ENCODE data around the gene TP53AIP1.

The TP53AIP1 gene

DNA sequence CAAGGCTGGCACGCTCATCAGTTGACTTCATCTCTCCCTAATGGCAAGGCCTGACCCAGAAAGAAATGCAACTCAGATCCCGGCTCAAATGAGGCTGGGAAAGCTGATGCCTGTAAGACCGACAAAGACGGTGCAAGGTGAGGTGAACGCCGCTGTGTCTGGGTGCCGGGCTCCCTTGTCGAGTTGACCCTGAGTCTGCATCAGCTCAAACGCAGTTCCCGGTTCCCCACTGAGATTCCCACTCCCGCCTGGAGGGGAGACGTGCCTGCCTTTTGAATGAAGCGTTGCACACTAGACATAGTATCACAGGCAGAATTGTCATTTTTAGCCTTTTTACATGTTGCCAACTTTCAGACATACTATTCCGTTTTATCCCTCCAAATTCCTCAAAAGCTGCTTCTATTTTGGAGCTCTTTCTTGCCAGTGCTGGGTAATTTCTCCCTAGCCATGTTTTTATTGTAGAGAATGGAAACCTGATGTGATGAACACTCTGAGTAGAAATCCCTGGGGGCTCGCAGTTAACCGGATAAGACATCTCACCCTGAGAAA, 831 bp upstream of the TP53AIP1 start:
- DNase-seq (ENCODE audit: low read depth) = no peak

DNA sequence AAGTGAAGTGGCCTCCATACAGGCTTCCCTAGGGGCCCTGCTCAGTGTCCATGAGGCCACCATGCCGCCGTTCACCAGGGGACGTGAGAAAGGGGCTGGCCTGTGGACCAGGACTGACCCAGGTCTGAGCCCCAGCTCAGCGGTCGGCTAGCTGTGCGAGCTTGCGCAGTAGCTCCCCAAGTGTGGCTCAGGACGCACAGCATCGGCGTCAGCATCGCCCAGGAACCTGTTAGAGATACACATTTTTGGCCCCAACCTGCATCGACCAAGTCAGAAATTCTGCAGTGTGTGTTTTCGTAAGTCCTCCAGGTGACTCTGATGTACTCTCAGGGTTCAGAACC, 429 bp downstream of the TP53AIP1 start:
- DNase-seq (ENCODE audit: low read depth) = no peak

DNA sequence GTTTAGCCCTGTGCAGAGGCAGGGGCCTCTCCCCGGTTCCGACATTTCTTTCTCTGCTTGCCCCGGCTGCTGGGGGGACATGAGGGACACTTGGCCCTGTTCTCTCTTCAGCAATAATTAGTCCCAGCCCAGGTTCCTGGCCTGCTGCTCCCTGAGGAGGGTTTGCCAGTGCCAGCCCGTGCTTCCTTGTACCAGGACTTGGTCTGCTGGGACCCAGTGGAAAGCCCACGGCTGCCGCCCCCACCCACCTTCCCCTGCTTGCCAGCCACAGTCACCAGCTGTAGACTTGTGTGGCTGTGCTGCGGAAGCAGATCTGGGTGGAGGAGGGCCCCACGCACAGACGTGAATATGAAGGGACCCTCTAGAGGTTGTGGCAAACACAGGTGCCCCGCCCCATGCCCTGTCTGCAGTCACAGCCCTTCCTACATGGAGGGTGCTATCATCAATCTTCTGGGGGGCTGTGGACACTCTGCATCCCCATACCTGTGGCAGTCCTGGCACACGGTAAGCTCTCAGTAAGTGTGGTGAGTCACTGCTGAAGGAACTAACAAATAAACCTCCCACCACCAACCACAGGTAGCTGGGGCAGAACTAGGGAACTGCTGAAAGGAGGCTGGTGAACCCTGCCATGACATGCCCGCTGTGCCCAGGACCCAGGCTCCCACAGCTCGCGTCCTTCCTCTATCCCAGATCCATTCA, 949 bp downstream of the TP53AIP1 start:
- DNase-seq (ENCODE audit: low read depth) = no peak

- DNase-seq (ENCODE audit: low read depth) = no peak
Measured at GRCh38 chr11:128941110-128941509, 1.6 kb downstream of the TP53AIP1 start.

DNA sequence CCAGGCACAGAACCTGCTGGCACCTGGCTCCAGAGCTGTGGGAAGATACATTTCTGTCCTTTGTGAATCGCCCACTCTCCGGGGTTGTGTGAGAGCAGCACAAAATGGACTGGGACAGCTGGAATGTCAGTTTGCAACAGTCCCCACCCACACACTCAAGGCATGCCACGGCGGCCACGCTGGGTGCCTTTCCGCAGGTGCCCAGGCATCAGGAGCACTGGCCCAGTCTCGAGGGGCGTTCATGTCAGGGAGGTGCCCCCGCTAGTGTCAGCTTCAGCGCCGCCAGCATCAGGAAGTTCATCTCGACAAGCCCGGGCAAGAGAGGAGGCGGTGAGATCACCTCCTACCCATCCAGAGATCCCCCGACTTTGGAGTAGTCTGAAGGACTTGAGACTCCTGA, 2.1 kb downstream of the TP53AIP1 start:
- no peak for DNase-seq (ENCODE audit: low read depth)

- DNase-seq (ENCODE audit: low read depth) = no peak
Measured at GRCh38 chr11:128940156-128940555, 2.5 kb downstream of the TP53AIP1 start.

DNA sequence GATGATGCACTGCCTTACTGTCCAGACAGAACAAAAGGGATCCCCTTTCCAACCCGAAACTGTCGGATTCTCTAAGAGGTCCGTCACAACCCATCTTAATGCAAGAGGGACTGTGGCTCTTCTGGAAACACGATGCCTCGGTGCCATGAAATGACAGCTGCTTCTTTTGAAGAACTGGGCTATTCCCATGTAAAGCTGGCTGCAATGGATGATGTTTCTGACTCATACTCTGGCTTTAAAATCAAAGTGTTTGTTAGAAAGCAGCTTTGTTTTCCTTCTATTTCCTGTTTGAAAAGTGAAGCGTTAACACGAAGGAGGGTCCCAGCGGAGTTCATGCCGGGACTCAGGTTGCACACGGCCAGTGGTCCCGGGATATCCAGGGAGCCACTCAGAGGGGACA, 3.1 kb downstream of the TP53AIP1 start:
- DNase-seq (ENCODE audit: low read depth) = no peak

DNA sequence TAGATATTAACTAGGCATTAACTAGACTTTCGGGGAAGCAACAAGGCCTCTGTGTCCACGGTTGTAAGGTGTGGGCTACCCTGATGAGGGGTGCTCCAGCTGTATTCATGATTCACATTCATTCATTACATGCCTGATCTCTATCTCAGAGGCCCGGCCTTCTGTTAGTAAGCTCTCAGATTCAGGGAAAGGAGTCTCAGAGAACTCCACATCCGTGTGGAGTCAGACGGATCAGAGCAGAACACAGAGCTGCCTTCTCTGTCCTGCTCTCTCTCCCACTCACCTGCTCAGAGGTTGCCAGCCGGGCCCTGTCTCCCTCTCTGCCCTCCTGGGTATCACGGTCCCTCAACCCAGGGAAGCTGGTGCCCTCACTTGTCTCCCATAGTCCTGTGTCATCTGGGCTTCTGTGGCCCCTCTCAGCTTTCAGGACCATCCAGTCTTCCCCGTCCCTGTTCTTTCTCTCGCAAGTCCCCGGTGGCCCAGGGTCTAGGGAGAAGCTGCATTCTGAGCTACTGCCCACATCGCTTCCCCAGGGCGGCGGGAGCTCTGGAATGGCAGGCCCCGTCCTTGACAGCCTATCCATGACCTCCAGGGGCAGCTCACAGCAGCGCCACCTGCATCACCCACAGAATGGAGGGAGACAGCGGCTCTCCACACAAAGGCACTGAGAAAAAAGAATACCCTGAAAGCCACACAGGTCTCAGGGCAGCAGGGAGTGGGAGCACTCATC, 4.3 kb downstream of the TP53AIP1 start:
- no peak for DNase-seq (ENCODE audit: low read depth)

DNA sequence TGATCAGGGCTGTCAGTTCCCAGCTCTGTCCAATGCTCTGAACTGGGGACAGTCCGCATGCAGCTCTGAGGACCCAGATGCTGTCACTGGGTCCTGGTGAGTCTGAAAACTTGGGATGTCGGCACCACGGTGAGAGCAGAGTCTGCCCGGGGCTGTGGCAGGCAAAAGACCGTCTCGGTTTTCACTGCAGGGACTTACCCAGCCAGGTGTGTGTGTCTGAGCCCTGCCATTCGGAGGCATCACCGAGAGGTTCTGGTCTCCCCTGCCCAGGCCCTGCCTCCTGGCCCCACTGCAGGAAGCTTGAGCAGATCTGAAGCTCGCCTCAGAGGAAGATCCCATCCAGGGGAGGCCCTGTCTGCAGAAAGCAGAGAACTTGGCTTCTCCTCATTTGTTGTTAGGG, 5.2 kb downstream of the TP53AIP1 start:
- no peak for DNase-seq (ENCODE audit: low read depth)

- DNase-seq (ENCODE audit: low read depth) = no peak
Measured at GRCh38 chr11:128936606-128937251, 5.9 kb downstream of the TP53AIP1 start.

- DNase-seq (ENCODE audit: low read depth) = no peak
Measured at GRCh38 chr11:128934926-128935325, 7.7 kb downstream of the TP53AIP1 start.

DNA sequence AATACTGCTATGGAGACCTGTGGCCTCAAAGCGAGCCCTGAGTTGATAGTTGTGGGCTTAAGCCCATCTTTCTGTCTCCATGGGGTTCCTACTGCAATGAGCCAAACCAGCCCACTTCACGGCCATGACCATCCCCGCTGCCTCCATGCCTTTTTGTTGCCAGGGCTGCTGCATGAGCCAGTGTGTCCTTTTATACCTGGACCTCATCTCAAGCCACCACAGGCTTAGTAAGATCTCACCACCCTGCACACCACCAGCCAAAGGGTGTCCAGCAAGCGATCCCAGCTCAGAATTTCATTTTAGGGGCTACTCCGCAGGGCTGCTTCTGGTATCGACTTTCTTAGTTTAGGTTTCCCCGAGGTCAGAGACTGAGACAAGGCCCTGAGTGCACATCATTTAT, 8.3 kb downstream of the TP53AIP1 start:
- no peak for DNase-seq (ENCODE audit: low read depth)

DNA sequence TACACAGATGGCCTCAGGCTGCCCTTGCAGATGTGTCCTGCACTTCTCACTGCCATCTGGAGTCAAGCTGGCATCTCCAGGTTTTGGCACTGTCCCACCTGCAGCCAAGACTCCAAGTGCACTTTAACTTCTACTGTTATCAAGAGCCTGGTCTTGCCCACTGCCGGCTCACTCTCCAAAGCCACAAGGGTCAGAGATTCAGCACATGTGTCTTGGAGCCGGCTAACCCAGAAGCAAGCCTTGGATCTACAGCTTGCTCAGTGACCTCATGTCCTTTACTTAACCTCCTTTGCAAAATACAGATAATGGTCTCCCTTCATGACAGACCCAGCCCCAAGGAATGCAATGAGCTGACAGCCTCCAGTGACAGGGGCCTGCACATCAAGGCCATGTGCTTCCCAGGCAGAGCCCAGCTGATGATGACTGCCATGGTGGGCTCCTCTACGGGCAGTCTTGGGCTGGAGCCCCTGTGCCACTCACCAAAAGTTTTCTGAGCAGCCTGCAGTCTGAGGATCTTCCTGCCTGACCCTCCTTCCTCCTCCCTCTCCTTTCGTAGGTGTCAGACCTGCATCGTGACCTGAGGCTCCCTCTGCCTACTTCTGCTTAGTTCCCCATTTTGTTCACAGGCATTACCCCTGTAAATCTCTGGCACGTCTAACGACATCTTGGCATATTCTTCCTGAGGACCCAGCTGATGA, 9.0 kb downstream of the TP53AIP1 start:
- no peak for DNase-seq (ENCODE audit: low read depth)

DNA sequence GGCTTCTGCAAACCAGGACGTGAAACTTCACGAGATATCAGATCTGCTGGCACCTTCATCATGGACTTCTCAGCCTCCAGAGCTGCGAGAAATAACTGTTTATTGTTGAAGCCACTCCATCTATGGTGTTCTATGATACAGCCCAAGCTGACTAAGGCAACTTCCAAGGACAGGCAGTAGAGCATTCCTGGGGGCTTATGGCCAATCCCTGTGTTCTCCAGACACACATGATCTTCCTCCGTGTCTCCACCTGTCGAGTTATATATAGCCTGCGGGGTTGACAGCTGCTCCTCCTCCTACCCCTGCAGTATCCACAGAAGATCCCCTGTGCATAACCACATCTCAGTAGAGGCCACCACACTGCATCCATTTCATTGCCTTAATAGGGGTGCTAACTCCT, 11.0 kb downstream of the TP53AIP1 start:
- no peak for DNase-seq (ENCODE audit: low read depth)

- no peak for DNase-seq (ENCODE audit: low read depth)
Measured at GRCh38 chr11:128931066-128931465, 11.6 kb downstream of the TP53AIP1 start.

DNA sequence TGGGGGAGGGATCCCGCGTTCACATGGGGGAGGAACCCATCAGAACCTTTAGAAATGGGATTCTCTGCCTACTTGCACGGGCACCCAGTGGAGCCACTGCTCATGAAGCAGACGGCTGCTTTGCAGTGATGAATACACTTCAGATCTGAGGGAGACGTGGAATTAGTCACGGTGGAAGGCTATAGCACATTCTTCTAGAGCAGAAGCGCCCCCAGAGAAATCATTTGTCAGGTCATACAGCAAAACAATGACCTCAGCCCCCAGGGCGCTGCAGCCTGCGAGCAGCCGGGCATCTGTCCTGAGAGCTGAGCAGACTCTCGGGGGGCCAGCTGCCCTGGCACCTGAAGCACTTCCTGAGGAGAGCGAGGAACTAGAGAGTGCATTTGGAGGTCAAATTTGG, 12.7 kb downstream of the TP53AIP1 start:
- DNase-seq (ENCODE audit: low read depth) = no peak

- no peak for DNase-seq (ENCODE audit: low read depth)
Measured at GRCh38 chr11:128929468-128929867, 13.2 kb downstream of the TP53AIP1 start.

DNA sequence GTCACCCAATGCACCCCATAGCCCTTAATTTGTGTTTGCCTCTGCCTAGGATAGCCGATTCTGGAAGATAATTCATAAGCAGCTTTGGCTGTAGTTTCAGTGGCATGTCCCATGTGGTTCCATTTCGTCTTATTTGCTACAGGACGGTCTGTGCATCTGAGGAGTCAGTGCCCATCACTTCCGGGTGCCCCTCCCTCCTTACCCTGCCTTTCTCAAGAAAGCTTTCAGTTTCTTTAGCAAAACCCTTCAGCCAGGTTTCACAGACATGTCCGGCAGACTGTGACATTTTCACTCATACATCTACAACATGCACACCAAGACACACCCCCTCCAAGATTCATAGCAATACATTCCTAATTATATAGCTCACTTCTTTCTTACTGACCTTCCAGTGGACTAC, 14.3 kb downstream of the TP53AIP1 start:
- no peak for DNase-seq (ENCODE audit: low read depth)

DNA sequence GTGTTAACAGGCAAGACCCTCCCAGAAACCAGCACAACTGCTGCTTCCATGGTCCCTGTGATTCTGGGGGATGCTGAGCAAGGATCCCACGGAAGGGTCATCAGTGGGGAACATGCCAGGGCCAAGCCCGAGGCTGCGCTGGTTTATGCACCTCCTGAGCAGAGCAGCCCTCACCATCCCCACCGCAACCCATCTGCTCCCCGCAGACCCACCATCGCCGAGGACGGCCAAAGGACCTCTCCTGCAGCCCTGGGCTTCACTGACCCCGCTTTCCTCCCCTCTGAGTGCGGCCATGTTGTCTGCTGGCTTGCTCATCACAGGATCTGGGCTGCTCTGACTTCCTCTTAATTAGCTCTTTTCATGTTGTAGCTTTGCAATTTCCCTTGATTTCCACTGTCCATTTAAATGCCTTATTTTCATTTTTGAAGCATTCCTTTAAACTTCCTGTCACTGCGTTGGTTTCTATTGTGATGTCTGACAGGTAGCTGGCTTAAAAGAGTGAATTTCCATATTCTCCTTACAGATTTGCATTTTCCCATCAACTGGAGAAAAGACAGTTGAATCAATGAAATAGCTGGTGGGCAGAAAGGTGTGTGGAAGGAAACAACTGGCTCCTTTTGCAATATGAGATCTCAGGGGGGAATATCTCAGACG, 14.9 kb downstream of the TP53AIP1 start:
- no peak for DNase-seq (ENCODE audit: low read depth)

- DNase-seq (ENCODE audit: low read depth) = no peak
Measured at GRCh38 chr11:128927108-128927461, 15.6 kb downstream of the TP53AIP1 start.

DNA sequence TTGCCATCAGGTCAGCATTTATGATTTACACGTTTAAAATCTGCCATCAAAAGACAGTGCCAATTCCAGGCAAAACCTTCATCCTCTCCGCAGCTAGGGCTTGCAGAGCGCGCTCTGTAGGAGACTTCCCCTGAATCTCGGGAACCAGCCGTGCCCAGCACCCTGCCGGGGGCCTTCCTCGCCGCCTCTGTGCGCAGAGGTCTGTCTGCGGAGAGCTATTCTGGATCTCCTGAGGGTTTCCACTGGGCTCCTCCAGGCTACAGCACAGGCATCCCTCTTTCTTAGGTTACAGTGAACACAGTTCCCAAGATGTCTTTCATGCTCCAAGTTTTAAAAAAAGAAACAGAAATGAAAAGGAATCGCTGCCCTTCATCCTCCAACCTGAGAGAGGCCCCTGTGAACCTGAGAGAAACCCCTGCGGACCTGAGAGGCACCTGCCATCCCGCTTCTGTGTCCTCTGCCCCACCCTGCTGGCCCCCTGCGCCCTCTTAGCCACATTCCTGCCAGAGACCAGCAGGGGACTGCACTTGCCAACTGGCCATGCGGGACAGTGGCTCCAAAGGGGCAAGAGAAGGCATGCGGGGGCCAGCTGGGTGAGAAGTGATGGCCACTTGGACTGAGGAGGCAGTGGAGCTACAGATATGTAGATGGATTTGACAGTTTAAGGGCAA, 16.1 kb downstream of the TP53AIP1 start:
- no peak for DNase-seq (ENCODE audit: low read depth)

GRCh38 chr11:128926000-128926399, 16.7 kb downstream of the TP53AIP1 start:
- DNase-seq (ENCODE audit: low read depth) = no peak
